Testis (tissue), 2 donors: ENCODE measurements around the gene CRB1.
A peak's percentile ranks its signal among the peaks of the same experiment; 100 is the strongest.

Source experiments
- POLR2A ChIP-seq: fragments of 450-650 bp; IDR thresholded peaks from one replicate; pipeline ENCODE4 v1.6.1; 2017; ENCODE audit warnings: antibody characterized with exemption, mild to moderate bottlenecking, moderate library complexity
- TF ChIP-seq, protein P1 (sequence below), 3 experiments: fragments of 450-650 bp in 2 of 3; fragments of 200-600 bp in 1 of 3; sonication (generic) in 1 of 3; IDR thresholded peaks; one replicate each; pipeline ENCODE4 v1.5.1; 2016 to 2019; ENCODE audit warnings: antibody characterized with exemption in 3 of 3, mild to moderate bottlenecking in 2 of 3, moderate library complexity in 1 of 3

DNA sequence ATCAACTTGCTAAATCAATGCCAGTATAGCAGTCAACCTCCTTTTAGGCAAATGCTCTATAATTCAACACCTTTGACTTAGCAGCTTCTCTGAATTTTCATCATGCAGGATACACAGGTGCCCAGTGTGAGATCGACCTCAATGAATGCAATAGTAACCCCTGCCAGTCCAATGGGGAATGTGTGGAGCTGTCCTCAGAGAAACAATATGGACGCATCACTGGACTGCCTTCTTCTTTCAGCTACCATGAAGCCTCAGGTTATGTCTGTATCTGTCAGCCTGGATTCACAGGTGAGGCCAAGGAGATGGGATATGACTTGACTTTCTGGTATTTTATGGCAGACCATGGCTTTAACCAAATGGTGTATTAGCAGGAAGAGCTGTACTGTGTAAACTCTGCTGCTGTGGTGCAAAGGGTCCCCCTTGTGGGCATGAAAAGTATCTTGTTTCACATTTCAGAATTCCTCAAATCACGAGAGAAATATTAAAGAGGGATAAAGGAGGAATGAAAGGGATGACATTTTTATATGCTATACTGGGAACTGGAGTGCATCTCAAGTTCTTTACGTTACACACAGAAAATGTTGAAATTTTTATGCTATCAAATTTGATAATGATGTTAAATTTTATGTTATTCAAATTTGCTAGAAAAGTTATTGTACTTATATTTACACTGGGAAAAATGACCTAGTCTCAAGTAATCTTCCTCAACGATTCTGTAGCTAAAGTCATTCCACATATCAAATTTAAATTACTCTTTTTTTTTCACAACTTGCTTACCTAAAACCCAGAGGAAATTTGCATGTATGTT lies 88.9 kb downstream of the CRB1 start:
- TF ChIP-seq POLR2A: no peak
- TF ChIP-seq, protein P1, sequence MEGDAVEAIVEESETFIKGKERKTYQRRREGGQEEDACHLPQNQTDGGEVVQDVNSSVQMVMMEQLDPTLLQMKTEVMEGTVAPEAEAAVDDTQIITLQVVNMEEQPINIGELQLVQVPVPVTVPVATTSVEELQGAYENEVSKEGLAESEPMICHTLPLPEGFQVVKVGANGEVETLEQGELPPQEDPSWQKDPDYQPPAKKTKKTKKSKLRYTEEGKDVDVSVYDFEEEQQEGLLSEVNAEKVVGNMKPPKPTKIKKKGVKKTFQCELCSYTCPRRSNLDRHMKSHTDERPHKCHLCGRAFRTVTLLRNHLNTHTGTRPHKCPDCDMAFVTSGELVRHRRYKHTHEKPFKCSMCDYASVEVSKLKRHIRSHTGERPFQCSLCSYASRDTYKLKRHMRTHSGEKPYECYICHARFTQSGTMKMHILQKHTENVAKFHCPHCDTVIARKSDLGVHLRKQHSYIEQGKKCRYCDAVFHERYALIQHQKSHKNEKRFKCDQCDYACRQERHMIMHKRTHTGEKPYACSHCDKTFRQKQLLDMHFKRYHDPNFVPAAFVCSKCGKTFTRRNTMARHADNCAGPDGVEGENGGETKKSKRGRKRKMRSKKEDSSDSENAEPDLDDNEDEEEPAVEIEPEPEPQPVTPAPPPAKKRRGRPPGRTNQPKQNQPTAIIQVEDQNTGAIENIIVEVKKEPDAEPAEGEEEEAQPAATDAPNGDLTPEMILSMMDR (IDR thresholded peaks at IDR 0.05): peak in 2 of 3 experiments; percentile 64 to 72
